B cell (primary cell): ENCODE measurements around the gene SRC. TPM values are rescaled to one million over a fixed set of nuclear protein-coding genes. Genes with fewer than 3 reads are reported as not detected.

ENCODE experiments used
- ATAC-seq: fragments of 200-7000 bp; cut with Tn5 transposase; one replicate; pipeline ENCODE4 v1.10.0; 2021; ENCODE audit warnings: low read depth, mild to moderate bottlenecking, moderate number of reproducible peaks, moderate library complexity
- CTCF ChIA-PET: fragments of 350-600 bp; sonication (Branson Sonifier 250); formaldehyde crosslinking; loops from one replicate; lab custom pipeline; 2021; ENCODE audit warnings: antibody characterized with exemption, inconsistent platforms; lab: Charles Lee
- POLR2A ChIA-PET: fragments of 350-600 bp; sonication (Branson Sonifier 250); formaldehyde crosslinking; loops from one replicate; lab custom pipeline; 2021; ENCODE audit warnings: antibody characterized with exemption; lab: Charles Lee
- DNase-seq: peaks from one replicate; pipeline ENCODE4 v3.0.0; 2013
- H2AFZ ChIP-seq: 2 replicates; pipeline ENCODE4 v1.6.1; 2012; ENCODE audit warnings: mild to moderate bottlenecking, low read depth, low read length; ENCODE audit not compliant: insufficient read depth, poor library complexity, severe bottlenecking
- H3K27ac ChIP-seq, 2 donors: 1 replicate in 1 of 2; 2 replicates in 1 of 2; pipeline ENCODE4 v1.5.1; 2012 to 2013; ENCODE audit warnings: low read length in 2 of 2, mild to moderate bottlenecking in 2 of 2, moderate library complexity in 1 of 2
- H3K27me3 ChIP-seq, 4 experiments: fragments of 200-600 bp in 1 of 4; sonication (generic) in 1 of 4; replicated peaks in 1 of 4; 1 replicate in 2 of 4; 2 replicates in 2 of 4; pipeline versions ENCODE4 v1.6.1 to v1.7.0; 2013 to 2016; ENCODE audit warnings: low read length in 3 of 4, mild to moderate bottlenecking in 2 of 4, mixed read lengths in 1 of 4, moderate library complexity in 1 of 4; ENCODE audit not compliant: insufficient read depth in 4 of 4, control insufficient read depth in 3 of 4; ENCODE audit errors: control extremely low read depth in 1 of 4
- H3K36me3 ChIP-seq, 2 experiments: replicated peaks in 1 of 2; 1 replicate in 1 of 2; 2 replicates in 1 of 2; pipeline versions ENCODE4 v1.6.1 to v1.7.1; 2013; ENCODE audit warnings: low read length in 1 of 2; ENCODE audit not compliant: insufficient read depth in 2 of 2, control insufficient read depth in 1 of 2; ENCODE audit errors: control extremely low read depth in 1 of 2, extremely low read depth in 1 of 2
- H3K4me1 ChIP-seq, 2 donors: fragments of 200-600 bp in 1 of 2; sonication (generic) in 1 of 2; 1 replicate in 1 of 2; 2 replicates in 1 of 2; pipeline versions ENCODE4 v1.5.1 to v1.6.1; 2013 to 2017; ENCODE audit warnings: low read length in 2 of 2; ENCODE audit not compliant: control insufficient read depth in 2 of 2, insufficient read depth in 2 of 2
- H3K4me2 ChIP-seq: replicated peaks from 2 replicates; pipeline ENCODE3; 2012; ENCODE audit warnings: mild to moderate bottlenecking, low read depth, low read length; ENCODE audit not compliant: poor library complexity, severe bottlenecking
- H3K4me3 ChIP-seq, 5 experiments: fragments of 200-600 bp in 1 of 5; sonication (generic) in 1 of 5; 1 replicate in 3 of 5; 2 replicates in 2 of 5; pipeline versions ENCODE4 v1.5.1 to v1.7.0; 2011 to 2016; ENCODE audit warnings: low read length in 4 of 5, mild to moderate bottlenecking in 4 of 5, low read depth in 2 of 5, control low read depth in 1 of 5, moderate library complexity in 1 of 5; ENCODE audit not compliant: insufficient read depth in 1 of 5; ENCODE audit errors: control extremely low read depth in 1 of 5, extremely low read depth in 1 of 5
- H3K79me2 ChIP-seq: fragments of 200-600 bp; sonication (generic); one replicate; pipeline ENCODE4 v1.6.0; 2016; ENCODE audit warnings: low read length; ENCODE audit not compliant: control insufficient read depth, insufficient read depth
- H3K9ac ChIP-seq: fragments of 200-600 bp; sonication (generic); 2 replicates; pipeline ENCODE4 v1.6.1; 2017; ENCODE audit warnings: mild to moderate bottlenecking, low read length, moderate library complexity
- H3K9me3 ChIP-seq, 3 donors: one replicate each; pipeline versions ENCODE4 v1.6.1 to v1.7.1; 2013; ENCODE audit warnings: low read length in 2 of 3; ENCODE audit not compliant: control insufficient read depth in 2 of 3, insufficient read depth in 1 of 3; ENCODE audit errors: control extremely low read depth in 1 of 3
- H4K20me1 ChIP-seq: 2 replicates; pipeline ENCODE4 v1.6.0; 2012; ENCODE audit warnings: mild to moderate bottlenecking, low read length; ENCODE audit not compliant: insufficient read depth, control insufficient read depth, poor library complexity, severe bottlenecking
- H3K27ac Mint-ChIP-seq: one replicate; pipeline ENCODE4 v1.8.0; 2021; ENCODE audit warnings: mixed read lengths
- H3K27me3 Mint-ChIP-seq: one replicate; pipeline ENCODE4 v1.8.0; 2021; ENCODE audit warnings: mixed read lengths
- H3K4me1 Mint-ChIP-seq: one replicate; pipeline ENCODE4 v1.8.0; 2021; ENCODE audit warnings: mixed read lengths
- H3K4me3 Mint-ChIP-seq: one replicate; pipeline ENCODE4 v1.8.0; 2021; ENCODE audit warnings: mixed read lengths
- H3K9me3 Mint-ChIP-seq: one replicate; pipeline ENCODE4 v1.8.0; 2022; ENCODE audit warnings: mixed read lengths; ENCODE audit not compliant: insufficient read depth
- CTCF ChIP-seq: fragments of 200-600 bp; IDR thresholded peaks from one replicate; pipeline ENCODE4 v1.8.0; 2022; ENCODE audit warnings: antibody characterized with exemption, mild to moderate bottlenecking
- EZH2 ChIP-seq: IDR thresholded peaks from 2 replicates; pipeline ENCODE4 v1.6.1; 2012; ENCODE audit warnings: borderline replicate concordance, low read depth, mild to moderate bottlenecking, moderate library complexity, low read length; ENCODE audit not compliant: insufficient read depth, poor library complexity, severe bottlenecking
- WGBS: methylation state at CpG from one replicate; pipeline ENCODE4 v1.1.5; 2013; ENCODE audit warnings: missing lambda C conversion rate; ENCODE audit not compliant: insufficient coverage; 5-methylcytosine and 5-hydroxymethylcytosine counted together
- intact Hi-C: fragments of 100-400 bp; cut with micrococcal nuclease; formaldehyde crosslinking; loops from one replicate; pipeline ENCODE4 v1.10.0; 2022
- polyA plus RNA-seq: library from polyadenylated mRNA; depleted of rRNA; stranded (reverse); fragments of >200 nt; gene quantifications from 2 replicates; pipeline ENCODE4 v1.2.3, GENCODE V29; 2012
- total RNA-seq, 2 donors: library from RNA; stranded (reverse); fragments of 120-200 nt in 1 of 2; gene quantifications; 1 replicate in 1 of 2; 2 replicates in 1 of 2; pipeline versions ENCODE4 v1.2.3 to v1.2.4, GENCODE V29; 2013 to 2022

SRC gene
- total and polyA plus RNA-seq, 2 donors (not counting 1 experiment from before 2014, with no cell fraction given): 6.5 to 16.8 TPM

DNA sequence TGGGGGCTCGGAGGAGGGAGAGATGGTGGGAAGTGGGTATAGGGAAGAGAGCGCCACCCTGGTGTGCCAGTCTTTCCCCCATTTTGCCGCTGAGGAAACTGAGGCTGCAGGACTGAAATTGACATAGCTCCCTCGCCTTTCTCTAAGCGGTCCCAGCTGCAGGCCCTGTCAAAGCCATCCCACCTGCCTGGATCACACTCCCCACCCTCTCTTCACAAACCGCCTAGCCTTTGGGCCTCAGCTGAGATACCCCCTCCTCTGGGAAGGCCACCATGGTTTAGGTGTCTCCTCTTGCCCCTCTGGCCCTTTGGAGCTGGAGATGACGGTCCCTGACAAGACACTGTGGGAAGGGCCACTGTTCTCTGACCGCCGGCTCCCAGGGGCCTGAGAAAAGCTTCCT, 16.9 kb downstream of the SRC start:
- TF ChIP-seq CTCF (no peak), EZH2 (no peak)
- ChIA-PET POLR2A (interaction anchor here (1.8 kb wide), 1 partner anchor 19 kb away, joined by 6 read pairs; no protein-coding TSS in a partner anchor), CTCF (no interaction called here)
- H3K4me1 ChIP-seq: peaks cover 24 to 37% of the 10 kb centered on the region in 2 donors
- H3K9ac ChIP-seq: no peak overlapping the region
- no peaks in the 10 kb centered on the region for H3K27me3 ChIP-seq
- no peaks in the 10 kb centered on the region for H3K27me3 Mint-ChIP-seq
- WGBS: 99% methylated on average over 5 of the region's 9 CpGs
- no peaks in the 10 kb centered on the region for H4K20me1 ChIP-seq
- H2AFZ ChIP-seq: no peak overlapping the region
- H3K27ac ChIP-seq: no peak overlapping the region
- no peak overlapping the region for H3K27ac Mint-ChIP-seq
- DNase-seq: no peak
- H3K4me3 ChIP-seq: no peak overlapping the region
- H3K4me3 Mint-ChIP-seq: no peak overlapping the region
- H3K9me3 Mint-ChIP-seq: no peaks in the 10 kb centered on the region
- intact Hi-C loops: no loop called here
- H3K79me2 ChIP-seq: peaks cover 10% of the 10 kb centered on the region
- no peak for ATAC-seq
- no peaks in the 10 kb centered on the region for H3K36me3 ChIP-seq
- H3K9me3 ChIP-seq: no peaks in the 10 kb centered on the region
- H3K4me2 ChIP-seq: no peak overlapping the region
- H3K4me1 Mint-ChIP-seq: peaks cover 28% of the 10 kb centered on the region

DNA sequence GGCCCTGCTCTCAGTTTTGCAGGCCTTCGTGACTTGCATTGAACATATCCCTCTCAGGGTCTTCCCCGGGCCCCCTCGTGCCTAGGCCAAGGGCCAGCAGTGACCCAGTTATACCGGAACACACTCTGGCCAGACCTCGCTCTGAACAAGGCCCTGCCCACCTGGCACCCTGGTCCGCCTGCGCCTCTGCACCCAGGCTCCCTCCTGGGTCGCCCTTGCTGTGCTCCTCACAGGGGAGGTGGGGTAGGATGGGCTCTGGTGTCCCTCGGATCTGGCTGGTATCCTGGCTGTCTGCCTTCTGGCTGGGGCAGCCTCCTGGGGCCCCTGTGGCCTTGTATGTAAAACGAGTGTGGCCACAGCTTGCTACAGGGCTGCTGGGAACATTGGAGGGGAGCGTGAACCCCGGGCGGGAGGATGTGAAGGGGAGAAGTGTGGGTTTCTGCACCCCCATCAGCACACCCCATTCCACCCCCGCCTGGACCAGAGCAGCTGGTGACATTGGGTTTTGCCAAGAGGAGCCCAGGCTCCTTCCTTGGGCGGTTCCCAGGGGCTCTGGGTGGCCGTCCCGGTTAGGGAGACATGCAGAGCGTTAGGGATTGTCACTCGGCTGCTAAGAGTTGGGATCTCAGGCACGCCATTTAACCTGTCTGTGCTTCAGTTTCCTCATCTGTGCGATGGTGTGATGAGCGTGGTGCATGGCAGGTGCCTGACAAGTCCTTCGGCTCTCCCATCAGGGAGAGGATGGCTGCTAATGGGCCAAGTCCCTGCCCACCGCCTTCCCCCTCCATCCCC, 17.5 kb downstream of the SRC start:
- Mint-ChIP-seq H3K27me3 (no peaks in the 10 kb centered on the region), H3K4me1 (peaks cover 28% of the 10 kb centered on the region), H3K27ac (no peak overlapping the region), H3K4me3 (no peak overlapping the region), H3K9me3 (no peaks in the 10 kb centered on the region)
- CTCF ChIA-PET: no interaction called here
- H3K79me2 ChIP-seq: peaks cover 6% of the 10 kb centered on the region
- TF ChIP-seq CTCF: no peak
- no peak for TF ChIP-seq EZH2
- H3K9me3 ChIP-seq: no peaks in the 10 kb centered on the region
- H3K9ac ChIP-seq: no peak overlapping the region
- DNase-seq (no peak), ATAC-seq (no peak)
- no peak overlapping the region for H3K4me3 ChIP-seq
- intact Hi-C loops: no loop called here
- H3K27ac ChIP-seq: no peak overlapping the region
- H3K4me2 ChIP-seq: no peak overlapping the region
- H2AFZ ChIP-seq: no peak overlapping the region
- H3K36me3 ChIP-seq: no peaks in the 10 kb centered on the region
- no peaks in the 10 kb centered on the region for H3K27me3 ChIP-seq
- POLR2A ChIA-PET: interaction anchor here (1.8 kb wide), 1 partner anchor 19 kb away, joined by 6 read pairs; no protein-coding TSS in a partner anchor
- peaks cover 24 to 35% of the 10 kb centered on the region in 2 donors for H3K4me1 ChIP-seq
- WGBS: 88% methylated on average over 19 of the region's 24 CpGs
- no peaks in the 10 kb centered on the region for H4K20me1 ChIP-seq
